ENCODE results near the gene STAT1.

DNA sequence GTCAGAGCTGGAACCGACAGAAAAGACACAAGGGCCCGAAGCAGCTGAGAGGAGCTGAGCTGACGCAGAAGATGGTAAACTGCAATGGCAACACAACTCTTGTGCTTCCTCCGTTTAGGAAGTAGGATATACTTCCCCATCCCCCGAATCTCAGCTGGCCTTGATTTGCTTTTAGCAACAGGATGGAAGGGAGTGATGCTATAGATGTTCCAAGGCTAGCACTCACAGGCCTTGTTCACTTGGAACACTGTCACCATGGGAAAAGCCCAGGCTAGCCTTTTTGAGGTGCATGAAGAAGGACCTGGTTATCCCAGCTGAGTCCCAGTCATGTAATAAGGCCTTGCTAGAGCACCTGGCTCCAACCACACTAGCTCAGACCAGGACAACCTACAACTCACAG is 26.0 kb downstream of the STAT1 start:
- TF ChIP-seq POLR2A (conservative IDR thresholded peaks at IDR 0.05): no peak
- TF ChIP-seq FOXM1 (IDR thresholded peaks at IDR 0.05; ENCODE audit: low read depth): no peak
- no peak for TF ChIP-seq FOXM1 (CRISPR knock-in tag; IDR thresholded peaks at IDR 0.05; ENCODE audit: low read depth)
- no peak for TF ChIP-seq KLF6 (CRISPR knock-in tag; IDR thresholded peaks at IDR 0.05; ENCODE audit: borderline replicate concordance)
- TF ChIP-seq ZNF143 (CRISPR knock-in tag; IDR thresholded peaks at IDR 0.05): no peak
- no peak for TF ChIP-seq NR3C1 (CRISPR knock-in tag; IDR thresholded peaks at IDR 0.05)
- no peak for TF ChIP-seq SAP30 (IDR thresholded peaks at IDR 0.05; ENCODE audit: borderline replicate concordance, insufficient read depth, low read depth, low read length, poor library complexity, severe bottlenecking)
- no peak for TF ChIP-seq SPI1 (IDR thresholded peaks at IDR 0.05; ENCODE audit: borderline replicate concordance, low read depth, low read length)
- no peak for TF ChIP-seq ATF7 (IDR thresholded peaks at IDR 0.05)
- TF ChIP-seq EP300 (IDR thresholded peaks at IDR 0.05; ENCODE audit: low read length): no peak
- no peak for TF ChIP-seq ZNF79 (CRISPR knock-in tag; IDR thresholded peaks at IDR 0.05; ENCODE audit: low read depth)

Measured in K562 (cell line).